HG03280 (cell line): Measurements from ENCODE around the gene KRT23.
"Not testable (repeated sequence)": the region's sequence is repeated elsewhere in the genome, so short reads cannot be mapped to it uniquely, and the experiment has no call there.

Experiments
- ATAC-seq: cut with Tn5 transposase; IDR thresholded peaks from one replicate; pipeline ENCODE4 v1.9.1; 2021; ENCODE audit warnings: mild to moderate bottlenecking, moderate library complexity; ENCODE audit not compliant: unreplicated experiment

KRT23 gene

GRCh38 chr17:40951011-40951622 lies 13.7 kb upstream of the KRT23 start:
- ATAC-seq = no peak

GRCh38 chr17:40950176-40950575 lies 12.7 kb upstream of the KRT23 start:
- no peak for ATAC-seq

- no peak for ATAC-seq
Observed at GRCh38 chr17:40949418-40949817, 12.0 kb upstream of the KRT23 start.

- no peak for ATAC-seq
Observed at GRCh38 chr17:40947929-40948328, 10.5 kb upstream of the KRT23 start.

GRCh38 chr17:40945414-40945813 lies 8.0 kb upstream of the KRT23 start:
- no peak for ATAC-seq

DNA sequence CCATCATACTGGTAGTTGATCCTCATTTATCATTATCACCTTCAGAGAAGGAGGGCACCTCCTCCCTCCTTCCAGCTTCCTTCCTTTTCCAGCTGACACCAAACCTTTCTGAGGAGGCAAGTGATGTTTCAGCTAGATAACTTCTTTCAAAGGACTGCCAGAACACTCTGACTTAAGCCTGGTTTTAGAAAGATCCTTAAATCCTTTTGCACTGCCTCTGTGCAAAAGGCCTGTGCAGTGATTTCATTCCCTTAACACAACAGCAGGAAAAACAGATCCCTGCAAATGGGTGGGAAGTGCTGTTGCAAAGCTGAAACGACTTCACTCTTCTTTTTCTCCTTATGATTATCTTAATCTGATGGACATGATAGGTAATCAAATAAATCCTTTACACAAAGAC lies 7.1 kb upstream of the KRT23 start:
- ATAC-seq = no peak

DNA sequence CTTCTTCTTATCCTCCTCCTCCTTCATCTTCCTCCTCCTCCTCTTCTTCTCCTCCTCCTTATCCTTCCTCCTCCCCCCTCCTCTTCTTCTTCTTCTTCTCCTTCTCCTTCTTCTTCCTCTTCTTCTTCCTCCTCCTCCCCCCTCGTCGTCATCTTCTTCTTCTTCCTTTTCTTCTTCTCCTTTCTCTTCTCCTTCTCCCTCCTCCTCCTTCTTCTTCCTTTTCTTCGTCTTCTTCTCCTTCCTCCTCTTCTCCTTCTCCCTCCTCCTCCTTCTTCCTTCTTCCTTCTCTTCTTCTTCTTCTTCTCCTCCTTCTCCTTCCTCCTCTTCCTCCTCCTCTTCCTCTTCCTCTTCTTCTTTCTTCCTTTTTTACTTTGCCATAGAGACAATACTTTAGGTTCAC lies 5.1 kb upstream of the KRT23 start:
- no peak for ATAC-seq

- no peak for ATAC-seq
Observed at GRCh38 chr17:40940266-40940665, 2.8 kb upstream of the KRT23 start.

DNA sequence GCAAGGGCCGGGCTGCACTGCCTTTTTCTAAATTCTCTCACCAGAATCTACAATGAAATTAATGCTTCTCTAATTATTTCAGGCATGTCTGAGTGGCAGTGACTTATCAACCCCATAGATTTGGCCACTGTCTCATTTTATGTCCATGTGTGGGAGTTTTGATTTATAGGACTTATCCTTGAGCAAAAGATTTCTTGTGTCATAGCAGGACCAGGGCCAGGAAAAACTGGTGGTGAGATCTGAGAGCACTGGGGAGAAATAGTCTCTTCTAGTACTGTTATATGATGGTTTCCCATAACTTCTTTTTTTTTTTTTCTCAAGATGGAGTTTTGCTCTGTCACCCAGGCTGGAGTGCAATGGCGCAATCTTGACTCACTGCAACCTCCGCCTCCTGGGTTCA lies 1.5 kb upstream of the KRT23 start:
- ATAC-seq = no peak

DNA sequence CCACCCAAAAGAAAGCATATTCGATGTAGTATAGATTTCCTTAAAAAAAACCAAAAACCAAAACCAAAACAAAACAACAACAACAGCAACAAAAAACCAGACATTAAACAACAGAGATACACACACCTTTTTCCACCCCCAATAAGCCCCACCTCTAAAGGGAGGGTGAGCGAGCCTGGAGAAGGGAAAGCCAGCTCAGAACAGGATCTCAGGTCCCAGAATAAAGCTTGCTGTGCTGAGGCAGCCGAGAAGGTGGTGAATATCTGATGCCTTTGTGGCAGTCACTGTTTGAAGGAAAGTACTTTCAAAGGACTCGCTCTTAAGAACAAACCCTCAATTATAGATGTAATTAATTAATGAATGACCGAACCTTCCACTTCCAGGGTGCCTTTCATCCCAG lies 470 bp downstream of the KRT23 start:
- ATAC-seq = no peak

- no peak for ATAC-seq
Observed at GRCh38 chr17:40936437-40936971, 942 bp downstream of the KRT23 start.

DNA sequence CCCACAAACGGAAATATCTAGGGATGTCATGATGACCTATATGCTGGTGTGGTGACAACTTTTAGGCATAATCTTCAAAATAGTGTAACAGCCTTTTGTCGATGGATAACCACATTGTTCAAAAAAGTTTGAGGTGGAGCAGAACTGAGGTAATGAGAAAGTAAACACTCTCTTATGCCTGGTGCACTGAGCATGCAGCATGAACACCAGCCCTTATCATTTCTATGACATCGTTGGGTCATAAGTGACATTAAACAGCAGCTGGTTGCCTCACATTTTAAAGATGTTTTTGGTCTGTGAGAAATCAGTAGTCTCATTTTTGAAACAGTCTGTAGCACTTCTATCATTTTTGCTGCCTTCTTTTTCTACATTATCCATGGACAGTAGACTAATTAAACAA lies 1.8 kb downstream of the KRT23 start:
- no peak for ATAC-seq

- no peak for ATAC-seq
Observed at GRCh38 chr17:40932608-40933007, 4.8 kb downstream of the KRT23 start.

- no peak for ATAC-seq
Observed at GRCh38 chr17:40931311-40931710, 6.1 kb downstream of the KRT23 start.

DNA sequence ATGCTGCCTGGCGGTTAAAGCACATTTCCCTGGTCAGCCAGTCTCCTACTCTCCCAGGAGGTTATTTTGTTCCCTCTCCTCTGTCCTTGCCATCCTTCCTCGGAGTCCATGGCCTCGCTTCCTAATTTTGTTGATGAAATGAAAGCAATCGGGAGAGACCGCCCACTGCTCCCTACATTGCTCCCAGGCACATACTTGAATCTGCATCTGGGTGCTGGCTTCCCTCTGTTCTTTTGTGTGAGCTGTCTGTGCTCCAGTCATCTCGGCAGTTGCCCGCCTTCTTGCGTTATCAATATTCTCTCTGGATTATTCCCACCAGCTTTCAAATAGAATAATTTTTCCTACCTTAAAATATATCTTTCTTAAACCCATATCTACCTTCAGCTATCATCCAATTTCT lies 11.1 kb downstream of the KRT23 start:
- ATAC-seq = no peak

- ATAC-seq = no peak
Observed at GRCh38 chr17:40922239-40922638, 15.2 kb downstream of the KRT23 start.

DNA sequence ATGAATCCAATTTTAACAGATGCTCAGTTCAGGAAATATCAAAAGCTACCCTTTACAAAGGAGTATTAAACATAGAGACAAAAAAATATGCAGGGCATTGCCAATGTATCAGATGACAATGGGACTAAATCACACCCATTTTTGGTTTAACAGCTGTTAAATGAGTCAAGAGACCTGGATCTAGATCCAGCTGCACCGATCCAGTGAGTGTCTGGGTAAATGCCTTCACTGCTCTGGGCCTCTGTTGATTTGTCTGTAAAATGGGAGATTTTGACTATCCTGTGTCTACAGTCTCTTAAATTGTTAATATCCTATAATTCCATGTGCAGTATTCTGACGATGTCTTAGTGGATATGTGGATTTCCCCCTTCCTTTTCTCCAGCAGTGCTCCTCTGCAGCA lies 16.4 kb downstream of the KRT23 start:
- ATAC-seq = no peak

DNA sequence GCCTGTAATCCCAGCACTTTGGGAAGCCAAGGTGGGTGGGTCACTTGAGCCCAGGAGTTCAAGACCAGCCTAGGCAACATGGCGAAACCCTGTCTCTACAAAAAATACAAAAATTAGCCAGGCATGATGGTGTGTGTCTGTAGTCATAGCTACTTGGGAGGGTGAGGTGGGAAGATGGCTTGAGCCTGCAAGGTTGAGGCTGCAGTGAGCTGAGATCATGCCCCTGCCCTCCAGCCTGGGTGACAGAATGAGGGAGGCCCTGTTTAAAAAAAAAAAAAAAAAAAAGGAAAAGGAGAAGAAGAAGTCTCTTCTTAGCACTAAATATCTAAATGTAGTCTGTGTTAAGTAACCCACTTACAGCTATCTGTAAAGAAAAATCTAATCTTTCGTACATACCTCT lies 20.3 kb downstream of the KRT23 start:
- not testable (repeated sequence) for ATAC-seq

DNA sequence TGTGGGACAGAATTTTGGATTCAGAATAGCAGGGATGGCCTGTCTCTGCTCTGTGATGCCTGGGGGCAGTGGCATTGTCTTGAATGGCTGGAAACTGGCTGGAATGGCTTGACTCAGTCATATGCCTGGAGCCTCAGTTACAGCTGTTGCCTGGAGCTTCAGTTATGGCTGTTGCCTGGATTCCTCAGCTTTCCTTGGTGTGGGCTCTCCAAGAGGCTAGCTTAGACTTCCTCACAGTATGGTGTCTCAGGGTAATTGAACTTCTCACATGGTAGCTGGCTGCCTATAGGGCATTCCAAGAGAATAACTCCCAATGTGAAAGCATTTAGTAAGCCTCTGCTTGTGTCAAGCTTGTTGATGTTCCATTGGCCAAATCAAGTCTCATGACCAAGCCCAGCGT lies 21.1 kb downstream of the KRT23 start:
- ATAC-seq = no peak

DNA sequence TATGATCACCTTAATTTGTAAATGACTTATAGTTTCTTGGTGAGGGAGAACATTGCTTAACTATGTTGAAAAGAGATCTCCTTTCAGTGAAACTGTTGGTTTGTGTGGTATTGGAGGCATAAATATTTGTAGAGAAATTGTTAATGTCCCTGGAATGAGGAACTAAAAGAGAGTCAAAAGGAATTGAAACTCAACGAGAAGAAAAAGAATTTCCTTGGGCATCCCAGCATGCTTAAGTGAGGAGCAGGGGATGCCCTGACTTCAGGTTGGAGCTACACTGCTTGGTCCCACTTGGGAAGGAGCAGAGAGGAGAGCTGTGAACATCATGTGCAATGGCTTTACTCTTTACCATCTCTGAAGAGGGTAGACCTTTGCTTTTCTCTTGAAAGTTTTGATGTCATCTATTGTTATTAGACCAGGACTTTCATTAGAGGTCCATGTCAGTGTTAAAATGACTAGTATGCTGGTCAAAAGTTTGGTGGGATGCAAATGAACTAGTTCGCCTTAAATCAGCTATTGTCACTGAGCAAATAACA lies 21.7 kb downstream of the KRT23 start:
- ATAC-seq = peak; percentile 45

DNA sequence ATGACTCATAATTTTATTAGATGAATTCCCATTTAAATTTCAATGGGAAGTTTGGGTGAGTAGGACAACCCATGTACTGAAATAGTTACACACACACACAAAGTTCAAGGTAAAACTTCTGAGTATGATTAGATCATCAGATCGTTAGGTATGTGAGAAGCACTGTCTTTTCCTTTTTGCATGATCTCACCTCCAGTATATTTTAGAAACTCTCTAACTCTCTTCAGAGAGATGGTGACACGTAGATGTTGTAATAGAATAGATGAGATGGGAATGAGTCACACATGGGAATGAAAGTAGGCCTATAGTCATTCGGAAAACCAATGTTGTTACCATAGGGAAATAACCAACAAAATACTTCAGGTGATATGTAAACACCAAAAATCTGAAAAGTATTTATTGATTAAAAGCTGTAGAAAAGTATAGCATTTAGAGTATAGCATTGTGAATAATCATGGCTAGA lies 22.2 kb downstream of the KRT23 start:
- no peak for ATAC-seq

DNA sequence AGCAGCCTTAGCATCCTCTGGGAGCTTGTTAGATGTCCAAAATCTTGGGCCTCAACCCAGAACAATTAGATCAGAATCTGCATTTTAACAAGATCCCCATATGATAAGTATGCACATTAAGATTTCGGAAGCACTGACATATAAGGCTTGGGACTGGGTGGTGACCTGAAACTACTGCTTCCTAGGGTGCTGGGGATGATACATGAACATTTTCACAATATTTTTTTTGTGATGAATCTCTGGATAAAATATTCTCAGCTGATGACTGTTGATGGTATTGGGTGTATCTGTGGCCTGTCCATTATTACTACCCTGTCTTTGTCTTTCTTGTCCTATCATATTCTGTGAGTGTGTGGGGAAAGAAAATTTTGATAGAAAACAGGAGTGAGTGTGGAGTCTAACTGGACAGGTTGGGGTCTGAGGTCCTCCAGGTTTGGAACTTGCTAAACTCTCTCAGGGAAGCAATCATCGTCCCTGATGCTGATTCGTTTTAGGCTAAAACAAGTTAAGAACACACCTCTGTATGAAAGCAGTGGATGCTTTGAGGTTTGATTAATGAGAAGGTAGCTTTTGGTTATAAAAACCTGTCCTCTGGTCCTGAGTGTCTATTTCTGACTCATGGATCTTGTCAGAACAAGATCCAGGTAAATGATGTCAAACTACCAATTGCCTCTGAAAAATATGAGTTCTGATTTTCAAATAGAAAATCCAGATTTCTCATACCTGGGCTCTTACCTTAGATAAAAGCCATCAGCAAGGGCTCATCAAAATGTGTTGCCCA lies 23.2 kb downstream of the KRT23 start:
- ATAC-seq = no peak
